ENCODE data around the gene PRRC2A.

Gene PRRC2A

GRCh38 chr6:31626952-31627351 is 6.4 kb downstream of the PRRC2A start:
- DNase-seq = no peak

GRCh38 chr6:31627690-31628287 is 7.3 kb downstream of the PRRC2A start:
- no peak for DNase-seq

- DNase-seq = no peak
Measured at GRCh38 chr6:31629014-31629413, 8.5 kb downstream of the PRRC2A start.

- no peak for DNase-seq
Measured at GRCh38 chr6:31630177-31630934, 9.8 kb downstream of the PRRC2A start.

- DNase-seq = no peak
Measured at GRCh38 chr6:31631209-31631608, 10.7 kb downstream of the PRRC2A start.

GRCh38 chr6:31631681-31632278 is 11.3 kb downstream of the PRRC2A start:
- DNase-seq = no peak

GRCh38 chr6:31632279-31632946 is 11.9 kb downstream of the PRRC2A start:
- no peak for DNase-seq

- no peak for DNase-seq
Measured at GRCh38 chr6:31633447-31633846, 12.9 kb downstream of the PRRC2A start.

- DNase-seq = no peak
Measured at GRCh38 chr6:31634131-31634530, 13.6 kb downstream of the PRRC2A start.

- DNase-seq = no peak
Measured at GRCh38 chr6:31634969-31635575, 14.6 kb downstream of the PRRC2A start.

- DNase-seq = no peak
Measured at GRCh38 chr6:31636698-31637596, 16.4 kb downstream of the PRRC2A start.

- no peak for DNase-seq
Measured at GRCh38 chr6:31639043-31639442, 18.5 kb downstream of the PRRC2A start.

GRCh38 chr6:31639449-31639861 is 18.9 kb downstream of the PRRC2A start:
- no peak for DNase-seq

GRCh38 chr6:31640612-31641011 is 20.1 kb downstream of the PRRC2A start:
- DNase-seq = no peak

- DNase-seq = no peak
Measured at GRCh38 chr6:31641370-31641769, 20.9 kb downstream of the PRRC2A start.

GRCh38 chr6:31642798-31643570 is 22.5 kb downstream of the PRRC2A start:
- DNase-seq = no peak

- no peak for DNase-seq
Measured at GRCh38 chr6:31643818-31644454, 23.4 kb downstream of the PRRC2A start.

GRCh38 chr6:31645325-31645724 is 24.8 kb downstream of the PRRC2A start:
- DNase-seq = no peak

- DNase-seq = peak; percentile 60
Measured at GRCh38 chr6:31651602-31652191, 31.2 kb downstream of the PRRC2A start.

Data from NCI-H1105 treated with DMSO at 0.1 percent for 48 hours (cell line).